ENCODE results near the gene GALNT13.

GRCh38 chr2:154306266-154306970 lies 434.7 kb downstream of the GALNT13 start:
- TF ChIP-seq CTCF (IDR thresholded peaks at IDR 0.05) (no peak), POLR2A (IDR thresholded peaks at IDR 0.05) (no peak)
